Measurements from ENCODE around the gene CTNNA2. TPM values are rescaled to one million over a fixed set of nuclear protein-coding genes. Genes with fewer than 3 reads are reported as not detected.

CTNNA2 gene
- total RNA-seq, 6 experiments from 2014 or later = 0.44 TPM; not detected in 5

- Histone ChIP-seq H3K27ac (no peak overlapping the region), H3K36me3 (no peaks in the 10 kb centered on the region), H3K4me1 (no peaks in the 10 kb centered on the region), H3K27me3 (no peaks in the 10 kb centered on the region), H3K4me3 (no peak overlapping the region), H3K9me3 (no peaks in the 10 kb centered on the region)
- WGBS (ENCODE audit: insufficient coverage, low coverage, low lambda C conversion rate, missing lambda C conversion rate) = 50% methylated on average over 1 of the region's 1 CpG
- TF ChIP-seq CTCF (IDR thresholded peaks at IDR 0.05) (no peak), POLR2A (IDR thresholded peaks at IDR 0.05) (no peak)
- no peak for ATAC-seq
- DNase-seq = no peak
- intact Hi-C loops (cut with DNase I) = no loop called here
Observed at GRCh38 chr2:79578952-79579351, 66.1 kb downstream of the CTNNA2 start.

- DNase-seq (no peak), ATAC-seq (no peak)
- H3K4me1 ChIP-seq = no peaks in the 10 kb centered on the region
- intact Hi-C loops (cut with DNase I) = no loop called here
- H3K27me3 ChIP-seq = no peaks in the 10 kb centered on the region
- WGBS (ENCODE audit: insufficient coverage, low coverage, low lambda C conversion rate, missing lambda C conversion rate) = 76% methylated on average over 6 of the region's 6 CpGs
- no peaks in the 10 kb centered on the region for H3K9me3 ChIP-seq
- no peak overlapping the region for H3K4me3 ChIP-seq
- no peak overlapping the region for H3K27ac ChIP-seq
- TF ChIP-seq CTCF (IDR thresholded peaks at IDR 0.05) (no peak), POLR2A (IDR thresholded peaks at IDR 0.05) (no peak)
- H3K36me3 ChIP-seq = no peaks in the 10 kb centered on the region
Observed at GRCh38 chr2:79580175-79580574, 67.3 kb downstream of the CTNNA2 start.

- no peak for DNase-seq
- H3K36me3 ChIP-seq = no peaks in the 10 kb centered on the region
- no peak for ATAC-seq
- no peaks in the 10 kb centered on the region for H3K4me1 ChIP-seq
- no peaks in the 10 kb centered on the region for H3K27me3 ChIP-seq
- WGBS (ENCODE audit: insufficient coverage, low coverage, low lambda C conversion rate, missing lambda C conversion rate) = 57% methylated on average over 10 of the region's 11 CpGs
- H3K27ac ChIP-seq = no peak overlapping the region
- H3K9me3 ChIP-seq = no peaks in the 10 kb centered on the region
- no peak overlapping the region for H3K4me3 ChIP-seq
- TF ChIP-seq CTCF (IDR thresholded peaks at IDR 0.05) (no peak), POLR2A (IDR thresholded peaks at IDR 0.05) (no peak)
- intact Hi-C loops (cut with DNase I) = no loop called here
Observed at GRCh38 chr2:79585701-79586433, 73.0 kb downstream of the CTNNA2 start.

- intact Hi-C loops (cut with DNase I) = no loop called here
- no peaks in the 10 kb centered on the region for H3K4me1 ChIP-seq
- DNase-seq (no peak), ATAC-seq (no peak)
- no peak overlapping the region for H3K4me3 ChIP-seq
- no peaks in the 10 kb centered on the region for H3K36me3 ChIP-seq
- H3K27me3 ChIP-seq = no peaks in the 10 kb centered on the region
- TF ChIP-seq POLR2A (IDR thresholded peaks at IDR 0.05) = no peak
- no peaks in the 10 kb centered on the region for H3K9me3 ChIP-seq
- WGBS (ENCODE audit: insufficient coverage, low coverage, low lambda C conversion rate, missing lambda C conversion rate) = 63% methylated on average over 1 of the region's 1 CpG
- no peak overlapping the region for H3K27ac ChIP-seq
Observed at GRCh38 chr2:79591281-79591680, 78.4 kb downstream of the CTNNA2 start.

GRCh38 chr2:79593237-79593867 is 80.5 kb downstream of the CTNNA2 start:
- H3K36me3 ChIP-seq = no peaks in the 10 kb centered on the region
- no peaks in the 10 kb centered on the region for H3K9me3 ChIP-seq
- H3K27ac ChIP-seq = no peak overlapping the region
- no peak for ATAC-seq
- H3K4me3 ChIP-seq = no peak overlapping the region
- WGBS (ENCODE audit: insufficient coverage, low coverage, low lambda C conversion rate, missing lambda C conversion rate) = 52% methylated on average over 4 of the region's 4 CpGs
- H3K4me1 ChIP-seq = no peaks in the 10 kb centered on the region
- no peak for DNase-seq
- intact Hi-C loops (cut with DNase I) = no loop called here
- TF ChIP-seq POLR2A (IDR thresholded peaks at IDR 0.05) = no peak
- no peak for TF ChIP-seq CTCF (IDR thresholded peaks at IDR 0.05)
- H3K27me3 ChIP-seq = no peaks in the 10 kb centered on the region

Measured in right lobe of liver (tissue), 6 donors.